ENCODE data around the gene NACA. TPM values are rescaled to one million over a fixed set of nuclear protein-coding genes. Genes with fewer than 3 reads are reported as not detected.

Gene NACA
- polyA plus RNA-seq, 1 donor (not counting 4 experiments of a cell fraction or from before 2014, with no cell fraction given): 953 TPM

GRCh38 chr12:56772625-56773024 is 47.5 kb upstream of the NACA start:
- dilution Hi-C loops (cut with MboI; ENCODE audit: extremely low pct_ligation_motif_present, low sequenced_read_pairs): no loop called here
- no peak for FAIRE-seq

GRCh38 chr12:56769868-56770267 is 44.8 kb upstream of the NACA start:
- no peak overlapping the region for H3K9ac ChIP-seq (ENCODE audit: control insufficient read depth, extremely low read depth, insufficient read depth, low read length)
- no peaks in the 10 kb centered on the region for H4K20me1 ChIP-seq (ENCODE audit: control insufficient read depth, extremely low read depth, insufficient read depth, low read length)
- dilution Hi-C loops (cut with MboI; ENCODE audit: extremely low pct_ligation_motif_present, low sequenced_read_pairs): no loop called here
- no peaks in the 10 kb centered on the region for H3K9me3 ChIP-seq (ENCODE audit: control insufficient read depth, low read depth, low read length)
- H3K36me3 ChIP-seq (ENCODE audit: control insufficient read depth in 2 of 2, extremely low read depth in 1 of 2, insufficient read depth in 2 of 2, low read length in 2 of 2): no peaks in the 10 kb centered on the region
- TF ChIP-seq EZH2 (IDR thresholded peaks at IDR 0.05; ENCODE audit: low read length): no peak
- no peak overlapping the region for H2AFZ ChIP-seq (ENCODE audit: control insufficient read depth, low read length)
- H3K79me2 ChIP-seq (ENCODE audit: control insufficient read depth, insufficient read depth, low read length): no peaks in the 10 kb centered on the region
- no peak overlapping the region for H3K27ac ChIP-seq (ENCODE audit: control insufficient read depth, insufficient read depth, low read length)
- DNase-seq (ENCODE audit: low read depth, low spot score) (no peak), FAIRE-seq (no peak)
- H3K4me2 ChIP-seq (ENCODE audit: control insufficient read depth, extremely low read depth, insufficient read depth, low read depth, low read length): no peak overlapping the region
- H3K4me1 ChIP-seq (ENCODE audit: control insufficient read depth, extremely low read depth, insufficient read depth, low read length): no peaks in the 10 kb centered on the region
- H3K27me3 ChIP-seq (ENCODE audit: control insufficient read depth, extremely low read depth, insufficient read depth, low read length): no peaks in the 10 kb centered on the region
- no peaks in the 10 kb centered on the region for H3K9me1 ChIP-seq (ENCODE audit: control insufficient read depth, extremely low read depth, insufficient read depth, low read length)
- H3K4me3 ChIP-seq (ENCODE audit: control insufficient read depth in 2 of 3, extremely low read depth in 1 of 3, insufficient read depth in 2 of 3, low read depth in 1 of 3, low read length in 3 of 3): no peak overlapping the region

More at GRCh38 chr12:56772625-56773024, 47.5 kb upstream of the NACA start:
- Histone ChIP-seq H3K79me2 (ENCODE audit: control insufficient read depth, insufficient read depth, low read length) (no peaks in the 10 kb centered on the region), H3K9me1 (ENCODE audit: control insufficient read depth, extremely low read depth, insufficient read depth, low read length) (no peaks in the 10 kb centered on the region), H3K4me3 (ENCODE audit: control insufficient read depth in 2 of 3, extremely low read depth in 1 of 3, insufficient read depth in 2 of 3, low read depth in 1 of 3, low read length in 3 of 3) (no peak overlapping the region), H3K4me2 (ENCODE audit: control insufficient read depth, extremely low read depth, insufficient read depth, low read depth, low read length) (no peak overlapping the region), H3K4me1 (ENCODE audit: control insufficient read depth, extremely low read depth, insufficient read depth, low read length) (no peaks in the 10 kb centered on the region), H3K27me3 (ENCODE audit: control insufficient read depth, extremely low read depth, insufficient read depth, low read length) (no peaks in the 10 kb centered on the region), H3K36me3 (ENCODE audit: control insufficient read depth in 2 of 2, extremely low read depth in 1 of 2, insufficient read depth in 2 of 2, low read length in 2 of 2) (no peaks in the 10 kb centered on the region), H3K9me3 (ENCODE audit: control insufficient read depth, low read depth, low read length) (no peaks in the 10 kb centered on the region), H2AFZ (ENCODE audit: control insufficient read depth, low read length) (no peak overlapping the region), H3K27ac (ENCODE audit: control insufficient read depth, insufficient read depth, low read length) (no peak overlapping the region), H3K9ac (ENCODE audit: control insufficient read depth, extremely low read depth, insufficient read depth, low read length) (no peak overlapping the region), H4K20me1 (ENCODE audit: control insufficient read depth, extremely low read depth, insufficient read depth, low read length) (no peaks in the 10 kb centered on the region)
- no peak for TF ChIP-seq CTCF (optimal IDR thresholded peaks at IDR 0.05 in 1 of 3, IDR thresholded peaks at IDR 0.05 in 1 of 3, conservative IDR thresholded peaks at IDR 0.05 in 1 of 3; ENCODE audit: extremely low read depth in 1 of 3, insufficient read depth in 2 of 3, low read length in 3 of 3)
- TF ChIP-seq EZH2 (IDR thresholded peaks at IDR 0.05; ENCODE audit: low read length): no peak
- no peak for DNase-seq (ENCODE audit: low read depth, low spot score)

- TF ChIP-seq EZH2 (IDR thresholded peaks at IDR 0.05; ENCODE audit: low read length) (no peak), CTCF (optimal IDR thresholded peaks at IDR 0.05 in 1 of 3, IDR thresholded peaks at IDR 0.05 in 1 of 3, conservative IDR thresholded peaks at IDR 0.05 in 1 of 3; ENCODE audit: extremely low read depth in 1 of 3, insufficient read depth in 2 of 3, low read length in 3 of 3) (no peak)
- Histone ChIP-seq H3K4me3 (ENCODE audit: control insufficient read depth in 2 of 3, extremely low read depth in 1 of 3, insufficient read depth in 2 of 3, low read depth in 1 of 3, low read length in 3 of 3) (no peak overlapping the region), H3K27me3 (ENCODE audit: control insufficient read depth, extremely low read depth, insufficient read depth, low read length) (no peaks in the 10 kb centered on the region), H3K79me2 (ENCODE audit: control insufficient read depth, insufficient read depth, low read length) (no peaks in the 10 kb centered on the region), H3K27ac (ENCODE audit: control insufficient read depth, insufficient read depth, low read length) (no peak overlapping the region), H3K4me2 (ENCODE audit: control insufficient read depth, extremely low read depth, insufficient read depth, low read depth, low read length) (no peak overlapping the region), H2AFZ (ENCODE audit: control insufficient read depth, low read length) (no peak overlapping the region), H4K20me1 (ENCODE audit: control insufficient read depth, extremely low read depth, insufficient read depth, low read length) (no peaks in the 10 kb centered on the region), H3K9me3 (ENCODE audit: control insufficient read depth, low read depth, low read length) (no peaks in the 10 kb centered on the region), H3K36me3 (ENCODE audit: control insufficient read depth in 2 of 2, extremely low read depth in 1 of 2, insufficient read depth in 2 of 2, low read length in 2 of 2) (no peaks in the 10 kb centered on the region), H3K4me1 (ENCODE audit: control insufficient read depth, extremely low read depth, insufficient read depth, low read length) (no peaks in the 10 kb centered on the region), H3K9me1 (ENCODE audit: control insufficient read depth, extremely low read depth, insufficient read depth, low read length) (no peaks in the 10 kb centered on the region), H3K9ac (ENCODE audit: control insufficient read depth, extremely low read depth, insufficient read depth, low read length) (no peak overlapping the region)
- DNase-seq (ENCODE audit: low read depth, low spot score) (no peak), FAIRE-seq (no peak)
- dilution Hi-C loops (cut with MboI; ENCODE audit: extremely low pct_ligation_motif_present, low sequenced_read_pairs): no loop called here
Observed at GRCh38 chr12:56768424-56768823, 43.3 kb upstream of the NACA start.
